K562 (cell line): Measurements from ENCODE around the gene SPINK4. TPM values are rescaled to one million over a fixed set of nuclear protein-coding genes. Genes with fewer than 3 reads are reported as not detected.

Source experiments
- LCOR ChIP-seq: sonication (generic); formaldehyde crosslinking; IDR thresholded peaks from 2 replicates; pipeline ENCODE4 v1.8.0; 2022; ENCODE audit warnings: mild to moderate bottlenecking, missing genetic modification reagents
- PURB ChIP-seq: sonication (generic); formaldehyde crosslinking; IDR thresholded peaks from 2 replicates; pipeline ENCODE4 v1.9.0; 2021; ENCODE audit warnings: low read depth, mild to moderate bottlenecking, missing genetic modification reagents
- RFX5 ChIP-seq: IDR thresholded peaks from 2 replicates; pipeline ENCODE4 v1.6.1; 2011; ENCODE audit warnings: low read depth, mild to moderate bottlenecking, improper control_type of control experiment, low read length
- polyA plus RNA-seq, 8 experiments: library from polyadenylated mRNA; depleted of rRNA in 4 of 8; stranded (reverse) in 5 of 8; unstranded in 3 of 8; fragments of >200 nt; fragmentation: Nextera tagmentation in 2 of 8; fragmentation: Illumina TruSeq in 1 of 8; extraction: Ambion mirVana in 2 of 8; extraction: Trizol in 1 of 8; gene quantifications; 2 replicates each; pipeline versions ENCODE4 v1.2.1 to v1.2.3, GENCODE V29; 2011 to 2014; ENCODE audit warnings: inconsistent platforms in 1 of 8, missing spikeins in 1 of 8
- total RNA-seq, 7 experiments: library from RNA; depleted of rRNA in 6 of 7; stranded (reverse); fragments of >200 nt in 6 of 7; fragmentation: Illumina TruSeq in 2 of 7; extraction: Trizol in 2 of 7; gene quantifications; 2 replicates each; pipeline versions ENCODE4 v1.2.1 to v1.2.3, GENCODE V29; 2011 to 2021; ENCODE audit warnings: low replicate concordance in 1 of 7
- TF ChIP-seq, protein P1 (sequence below), 2 experiments: fragments of 450-650 bp; formaldehyde crosslinking in 1 of 2; IDR thresholded peaks; 2 replicates each; pipeline versions ENCODE4 v1.4.0 to v1.6.1; 2014 to 2020; ENCODE audit warnings: mild to moderate bottlenecking in 2 of 2, borderline replicate concordance in 1 of 2, low read depth in 1 of 2

Gene SPINK4
- total and polyA plus RNA-seq, 9 of the 15 experiments (the other 6 are each of a cell fraction or from before 2014, with no cell fraction given): 0.74 to 5.5 (median 2.1) TPM; not detected in 2

DNA sequence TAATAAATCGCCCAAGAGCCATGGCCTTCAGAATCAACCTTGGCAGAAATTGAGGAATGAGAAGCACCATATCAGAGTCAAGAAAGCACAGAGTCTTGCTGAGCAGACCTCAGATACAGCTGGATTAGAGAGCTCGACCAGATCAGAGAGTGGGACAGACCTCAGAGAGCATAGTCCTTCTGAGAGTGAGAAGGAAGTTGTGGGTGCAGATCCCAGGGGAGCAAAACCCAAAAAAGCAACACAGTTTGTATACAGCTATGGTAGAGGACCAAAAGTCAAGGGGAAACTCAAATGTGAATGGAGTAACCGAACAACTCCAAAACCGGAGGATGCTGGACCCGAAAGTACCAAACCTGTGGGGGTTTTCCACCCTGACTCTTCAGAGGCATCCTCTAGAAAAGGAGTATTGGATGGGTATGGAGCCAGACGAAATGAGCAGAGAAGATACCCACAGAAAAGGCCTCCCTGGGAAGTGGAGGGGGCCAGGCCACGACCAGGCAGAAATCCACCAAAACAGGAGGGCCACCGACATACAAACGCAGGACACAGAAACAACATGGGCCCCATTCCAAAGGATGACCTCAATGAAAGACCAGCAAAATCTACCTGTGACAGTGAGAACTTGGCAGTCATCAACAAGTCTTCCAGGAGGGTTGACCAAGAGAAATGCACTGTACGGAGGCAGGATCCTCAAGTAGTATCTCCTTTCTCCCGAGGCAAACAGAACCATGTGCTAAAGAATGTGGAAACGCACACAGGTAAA, 54.9 kb downstream of the SPINK4 start (continued):
- TF ChIP-seq RFX5: no peak
- TF ChIP-seq LCOR (CRISPR knock-in tag): no peak
- TF ChIP-seq PURB (CRISPR knock-in tag): no peak
- TF ChIP-seq, protein P1, sequence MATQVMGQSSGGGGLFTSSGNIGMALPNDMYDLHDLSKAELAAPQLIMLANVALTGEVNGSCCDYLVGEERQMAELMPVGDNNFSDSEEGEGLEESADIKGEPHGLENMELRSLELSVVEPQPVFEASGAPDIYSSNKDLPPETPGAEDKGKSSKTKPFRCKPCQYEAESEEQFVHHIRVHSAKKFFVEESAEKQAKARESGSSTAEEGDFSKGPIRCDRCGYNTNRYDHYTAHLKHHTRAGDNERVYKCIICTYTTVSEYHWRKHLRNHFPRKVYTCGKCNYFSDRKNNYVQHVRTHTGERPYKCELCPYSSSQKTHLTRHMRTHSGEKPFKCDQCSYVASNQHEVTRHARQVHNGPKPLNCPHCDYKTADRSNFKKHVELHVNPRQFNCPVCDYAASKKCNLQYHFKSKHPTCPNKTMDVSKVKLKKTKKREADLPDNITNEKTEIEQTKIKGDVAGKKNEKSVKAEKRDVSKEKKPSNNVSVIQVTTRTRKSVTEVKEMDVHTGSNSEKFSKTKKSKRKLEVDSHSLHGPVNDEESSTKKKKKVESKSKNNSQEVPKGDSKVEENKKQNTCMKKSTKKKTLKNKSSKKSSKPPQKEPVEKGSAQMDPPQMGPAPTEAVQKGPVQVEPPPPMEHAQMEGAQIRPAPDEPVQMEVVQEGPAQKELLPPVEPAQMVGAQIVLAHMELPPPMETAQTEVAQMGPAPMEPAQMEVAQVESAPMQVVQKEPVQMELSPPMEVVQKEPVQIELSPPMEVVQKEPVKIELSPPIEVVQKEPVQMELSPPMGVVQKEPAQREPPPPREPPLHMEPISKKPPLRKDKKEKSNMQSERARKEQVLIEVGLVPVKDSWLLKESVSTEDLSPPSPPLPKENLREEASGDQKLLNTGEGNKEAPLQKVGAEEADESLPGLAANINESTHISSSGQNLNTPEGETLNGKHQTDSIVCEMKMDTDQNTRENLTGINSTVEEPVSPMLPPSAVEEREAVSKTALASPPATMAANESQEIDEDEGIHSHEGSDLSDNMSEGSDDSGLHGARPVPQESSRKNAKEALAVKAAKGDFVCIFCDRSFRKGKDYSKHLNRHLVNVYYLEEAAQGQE (IDR thresholded peaks at IDR 0.05; ENCODE audit: borderline replicate concordance): no peak
- TF ChIP-seq, protein P1 (CRISPR knock-in tag; IDR thresholded peaks at IDR 0.05; ENCODE audit: low read depth): no peak
